ENCODE results near the gene RGS3.

Gene RGS3

GRCh38 chr9:113485761-113486115, 22.2 kb downstream of the RGS3 start:
- no peak overlapping the region for H2AK5ac ChIP-seq (ENCODE audit: low read depth, low read length)
- H3K27me3 ChIP-seq (ENCODE audit: control insufficient read depth in 3 of 3, insufficient read depth in 3 of 3, low read depth in 1 of 3, low read length in 3 of 3), result no peaks in the 10 kb centered on the region
- no CpG with 5 or more reads among the region's 5 CpGs for WGBS, 2 donors (ENCODE audit: extremely low coverage in 2 of 2, insufficient read length in 2 of 2, insufficient replicate concordance in 1 of 2)
- H3K79me1 ChIP-seq (ENCODE audit: low read depth, low read length), result no peaks in the 10 kb centered on the region
- no peak overlapping the region for H2BK120ac ChIP-seq (ENCODE audit: low read depth, low read length)
- H3K4me3 ChIP-seq (ENCODE audit: low read length in 2 of 2), result no peak overlapping the region
- no peak overlapping the region for H3K4me2 ChIP-seq (ENCODE audit: insufficient read depth, low read length, poor library complexity, severe bottlenecking)
- H3K4me1 ChIP-seq (ENCODE audit: control insufficient read depth in 2 of 2, insufficient read depth in 1 of 2, low read depth in 1 of 2, low read length in 2 of 2), result no peaks in the 10 kb centered on the region
- H3K4ac ChIP-seq (ENCODE audit: low read length), result no peak overlapping the region
- H4K91ac ChIP-seq (ENCODE audit: low read depth, low read length, poor library complexity), result no peak overlapping the region
- no peak overlapping the region for H2BK12ac ChIP-seq (ENCODE audit: low read length)
- no peak overlapping the region for H3K27ac ChIP-seq (replicated peaks; ENCODE audit: low read length)
- no peak overlapping the region for H3K23ac ChIP-seq (ENCODE audit: low read depth, low read length, poor library complexity)
- no peaks in the 10 kb centered on the region for H3K36me3 ChIP-seq (replicated peaks in 1 of 2; ENCODE audit: control insufficient read depth in 2 of 2, insufficient read depth in 2 of 2, low read length in 2 of 2)
- no peak overlapping the region for H3K9ac ChIP-seq (ENCODE audit: low read depth, low read length, poor library complexity)
- no peak overlapping the region for H4K8ac ChIP-seq (ENCODE audit: low read depth, low read length)
- H3K14ac ChIP-seq (ENCODE audit: low read length), result no peak overlapping the region
- no peak overlapping the region for H2BK15ac ChIP-seq (ENCODE audit: low read length)
- no peak overlapping the region for H3K18ac ChIP-seq (ENCODE audit: low read length)
- H2AFZ ChIP-seq (ENCODE audit: low read length), result no peak overlapping the region
- H3K9me3 ChIP-seq (replicated peaks in 1 of 2; ENCODE audit: control insufficient read depth in 2 of 2, insufficient read depth in 1 of 2, low read depth in 1 of 2, low read length in 2 of 2), result no peaks in the 10 kb centered on the region
- H2BK5ac ChIP-seq (ENCODE audit: low read length), result no peak overlapping the region
- DNase-seq (ENCODE audit: low spot score), result no peak

- Histone ChIP-seq H3K27ac (replicated peaks; ENCODE audit: low read length) (no peak overlapping the region), H3K36me3 (replicated peaks in 1 of 2; ENCODE audit: control insufficient read depth in 2 of 2, insufficient read depth in 2 of 2, low read length in 2 of 2) (no peaks in the 10 kb centered on the region), H4K8ac (ENCODE audit: low read depth, low read length) (no peak overlapping the region), H3K4me2 (ENCODE audit: insufficient read depth, low read length, poor library complexity, severe bottlenecking) (no peak overlapping the region), H3K4me3 (ENCODE audit: low read length in 2 of 2) (no peak overlapping the region), H3K4me1 (ENCODE audit: control insufficient read depth in 2 of 2, insufficient read depth in 1 of 2, low read depth in 1 of 2, low read length in 2 of 2) (no peaks in the 10 kb centered on the region), H3K4ac (ENCODE audit: low read length) (no peak overlapping the region), H2BK120ac (ENCODE audit: low read depth, low read length) (no peak overlapping the region), H3K27me3 (ENCODE audit: control insufficient read depth in 3 of 3, insufficient read depth in 3 of 3, low read depth in 1 of 3, low read length in 3 of 3) (no peaks in the 10 kb centered on the region), H3K18ac (ENCODE audit: low read length) (no peak overlapping the region), H2AFZ (ENCODE audit: low read length) (no peak overlapping the region), H3K9ac (ENCODE audit: low read depth, low read length, poor library complexity) (no peak overlapping the region), H3K14ac (ENCODE audit: low read length) (no peak overlapping the region), H2AK5ac (ENCODE audit: low read depth, low read length) (no peak overlapping the region), H2BK15ac (ENCODE audit: low read length) (no peak overlapping the region), H3K23ac (ENCODE audit: low read depth, low read length, poor library complexity) (no peak overlapping the region), H4K91ac (ENCODE audit: low read depth, low read length, poor library complexity) (no peak overlapping the region), H2BK5ac (ENCODE audit: low read length) (no peak overlapping the region), H3K79me1 (ENCODE audit: low read depth, low read length) (no peaks in the 10 kb centered on the region), H3K9me3 (replicated peaks in 1 of 2; ENCODE audit: control insufficient read depth in 2 of 2, insufficient read depth in 1 of 2, low read depth in 1 of 2, low read length in 2 of 2) (no peaks in the 10 kb centered on the region), H2BK12ac (ENCODE audit: low read length) (no peak overlapping the region)
- no CpG with 5 or more reads among the region's 6 CpGs for WGBS, 2 donors (ENCODE audit: extremely low coverage in 2 of 2, insufficient read length in 2 of 2, insufficient replicate concordance in 1 of 2)
- no peak for DNase-seq (ENCODE audit: low spot score)
Measured at GRCh38 chr9:113486327-113486726, 22.8 kb downstream of the RGS3 start.

- Histone ChIP-seq H4K8ac (ENCODE audit: low read depth, low read length) (no peak overlapping the region), H3K9me3 (replicated peaks in 1 of 2; ENCODE audit: control insufficient read depth in 2 of 2, insufficient read depth in 1 of 2, low read depth in 1 of 2, low read length in 2 of 2) (no peaks in the 10 kb centered on the region), H3K4me2 (ENCODE audit: insufficient read depth, low read length, poor library complexity, severe bottlenecking) (no peak overlapping the region), H3K27me3 (ENCODE audit: control insufficient read depth in 3 of 3, insufficient read depth in 3 of 3, low read depth in 1 of 3, low read length in 3 of 3) (no peaks in the 10 kb centered on the region), H3K27ac (replicated peaks; ENCODE audit: low read length) (no peak overlapping the region), H2BK12ac (ENCODE audit: low read length) (no peak overlapping the region), H3K4me3 (ENCODE audit: low read length in 2 of 2) (no peak overlapping the region), H3K9ac (ENCODE audit: low read depth, low read length, poor library complexity) (no peak overlapping the region), H3K4me1 (ENCODE audit: control insufficient read depth in 2 of 2, insufficient read depth in 1 of 2, low read depth in 1 of 2, low read length in 2 of 2) (peaks cover 3 to 8% of the 10 kb centered on the region in 2 donors), H2BK5ac (ENCODE audit: low read length) (no peak overlapping the region), H3K36me3 (replicated peaks in 1 of 2; ENCODE audit: control insufficient read depth in 2 of 2, insufficient read depth in 2 of 2, low read length in 2 of 2) (no peaks in the 10 kb centered on the region), H4K91ac (ENCODE audit: low read depth, low read length, poor library complexity) (no peak overlapping the region), H2BK120ac (ENCODE audit: low read depth, low read length) (no peak overlapping the region), H2AFZ (ENCODE audit: low read length) (no peak overlapping the region), H3K4ac (ENCODE audit: low read length) (no peak overlapping the region), H3K18ac (ENCODE audit: low read length) (no peak overlapping the region), H3K14ac (ENCODE audit: low read length) (no peak overlapping the region), H3K23ac (ENCODE audit: low read depth, low read length, poor library complexity) (no peak overlapping the region), H2AK5ac (ENCODE audit: low read depth, low read length) (no peak overlapping the region), H3K79me1 (ENCODE audit: low read depth, low read length) (no peaks in the 10 kb centered on the region), H2BK15ac (ENCODE audit: low read length) (no peak overlapping the region)
- no peak for DNase-seq (ENCODE audit: low spot score)
- no CpG with 5 or more reads among the region's 4 CpGs for WGBS, 2 donors (ENCODE audit: extremely low coverage in 2 of 2, insufficient read length in 2 of 2, insufficient replicate concordance in 1 of 2)
Measured at GRCh38 chr9:113488071-113488470, 24.5 kb downstream of the RGS3 start.

- no peaks in the 10 kb centered on the region for H3K36me3 ChIP-seq (replicated peaks in 1 of 2; ENCODE audit: control insufficient read depth in 2 of 2, insufficient read depth in 2 of 2, low read length in 2 of 2)
- DNase-seq (ENCODE audit: low spot score), result no peak
- WGBS, 2 donors (ENCODE audit: extremely low coverage in 2 of 2, insufficient read length in 2 of 2, insufficient replicate concordance in 1 of 2), result no CpG with 5 or more reads among the region's 12 CpGs
- no peak overlapping the region for H4K8ac ChIP-seq (ENCODE audit: low read depth, low read length)
- H4K91ac ChIP-seq (ENCODE audit: low read depth, low read length, poor library complexity), result no peak overlapping the region
- H3K4me3 ChIP-seq (ENCODE audit: low read length in 2 of 2), result no peak overlapping the region
- H3K4me1 ChIP-seq (ENCODE audit: control insufficient read depth in 2 of 2, insufficient read depth in 1 of 2, low read depth in 1 of 2, low read length in 2 of 2), result peaks cover 3 to 8% of the 10 kb centered on the region in 2 donors
- H2BK15ac ChIP-seq (ENCODE audit: low read length), result no peak overlapping the region
- no peak overlapping the region for H3K23ac ChIP-seq (ENCODE audit: low read depth, low read length, poor library complexity)
- H3K4me2 ChIP-seq (ENCODE audit: insufficient read depth, low read length, poor library complexity, severe bottlenecking), result no peak overlapping the region
- no peaks in the 10 kb centered on the region for H3K9me3 ChIP-seq (replicated peaks in 1 of 2; ENCODE audit: control insufficient read depth in 2 of 2, insufficient read depth in 1 of 2, low read depth in 1 of 2, low read length in 2 of 2)
- no peak overlapping the region for H2BK12ac ChIP-seq (ENCODE audit: low read length)
- no peak overlapping the region for H2AK5ac ChIP-seq (ENCODE audit: low read depth, low read length)
- H3K14ac ChIP-seq (ENCODE audit: low read length), result no peak overlapping the region
- no peak overlapping the region for H3K18ac ChIP-seq (ENCODE audit: low read length)
- no peak overlapping the region for H2BK5ac ChIP-seq (ENCODE audit: low read length)
- no peak overlapping the region for H3K9ac ChIP-seq (ENCODE audit: low read depth, low read length, poor library complexity)
- H3K27ac ChIP-seq (replicated peaks; ENCODE audit: low read length), result no peak overlapping the region
- no peak overlapping the region for H2AFZ ChIP-seq (ENCODE audit: low read length)
- no peaks in the 10 kb centered on the region for H3K79me1 ChIP-seq (ENCODE audit: low read depth, low read length)
- no peaks in the 10 kb centered on the region for H3K27me3 ChIP-seq (ENCODE audit: control insufficient read depth in 3 of 3, insufficient read depth in 3 of 3, low read depth in 1 of 3, low read length in 3 of 3)
- H2BK120ac ChIP-seq (ENCODE audit: low read depth, low read length), result no peak overlapping the region
- H3K4ac ChIP-seq (ENCODE audit: low read length), result no peak overlapping the region
Measured at GRCh38 chr9:113488490-113488889, 25.0 kb downstream of the RGS3 start.
